Fibroblast of pulmonary artery (primary cell): Measurements from ENCODE around the gene SEMA6D.
A peak's percentile ranks its signal among the peaks of the same experiment; 100 is the strongest.
"Not testable (repeated sequence)": the region's sequence is repeated elsewhere in the genome, so short reads cannot be mapped to it uniquely, and the experiment has no call there.

Experiments used
- DNase-seq: peaks from one replicate; pipeline ENCODE4 v3.0.0-alpha.2; 2010; ENCODE audit warnings: low read depth
- H3K4me3 ChIP-seq: replicated peaks from 2 replicates; pipeline ENCODE4 v1.5.1; 2011; ENCODE audit warnings: low read depth, mild to moderate bottlenecking, control low read depth, low read length, moderate library complexity
- CTCF ChIP-seq: IDR thresholded peaks from 2 replicates; pipeline ENCODE4 v1.5.1; 2011; ENCODE audit warnings: mild to moderate bottlenecking, control low read depth, low read length, inconsistent platforms; ENCODE audit errors: missing control alignments

Gene SEMA6D

GRCh38 chr15:47732248-47732647 lies 14.9 kb downstream of the SEMA6D start:
- no peak for DNase-seq
- no peak for TF ChIP-seq CTCF
- no peak overlapping the region for H3K4me3 ChIP-seq

GRCh38 chr15:47733085-47733484 lies 15.8 kb downstream of the SEMA6D start:
- no peak for TF ChIP-seq CTCF
- DNase-seq = no peak
- no peak overlapping the region for H3K4me3 ChIP-seq

- DNase-seq = peak; percentile 10
- no peak overlapping the region for H3K4me3 ChIP-seq
- TF ChIP-seq CTCF = no peak
Measured at GRCh38 chr15:47736143-47736786, 19.0 kb downstream of the SEMA6D start.

GRCh38 chr15:47737477-47737876 lies 20.2 kb downstream of the SEMA6D start:
- no peak overlapping the region for H3K4me3 ChIP-seq
- no peak for TF ChIP-seq CTCF
- peak; percentile 45 for DNase-seq

- not testable (repeated sequence) for H3K4me3 ChIP-seq, DNase-seq
Measured at GRCh38 chr15:47738144-47738825, 21.0 kb downstream of the SEMA6D start.

GRCh38 chr15:47741082-47741481 lies 23.8 kb downstream of the SEMA6D start:
- TF ChIP-seq CTCF = no peak
- no peak for DNase-seq
- no peak overlapping the region for H3K4me3 ChIP-seq

GRCh38 chr15:47741907-47742306 lies 24.6 kb downstream of the SEMA6D start:
- no peak for DNase-seq

More at GRCh38 chr15:47741907-47742306, 24.6 kb downstream of the SEMA6D start:
- no peak overlapping the region for H3K4me3 ChIP-seq
- no peak for TF ChIP-seq CTCF
